8988T (cell line): Measurements from ENCODE around the gene FRMD1.

Source experiments
- DNase-seq: peaks from one replicate; pipeline ENCODE4 v3.0.0; 2011

The FRMD1 gene

DNA sequence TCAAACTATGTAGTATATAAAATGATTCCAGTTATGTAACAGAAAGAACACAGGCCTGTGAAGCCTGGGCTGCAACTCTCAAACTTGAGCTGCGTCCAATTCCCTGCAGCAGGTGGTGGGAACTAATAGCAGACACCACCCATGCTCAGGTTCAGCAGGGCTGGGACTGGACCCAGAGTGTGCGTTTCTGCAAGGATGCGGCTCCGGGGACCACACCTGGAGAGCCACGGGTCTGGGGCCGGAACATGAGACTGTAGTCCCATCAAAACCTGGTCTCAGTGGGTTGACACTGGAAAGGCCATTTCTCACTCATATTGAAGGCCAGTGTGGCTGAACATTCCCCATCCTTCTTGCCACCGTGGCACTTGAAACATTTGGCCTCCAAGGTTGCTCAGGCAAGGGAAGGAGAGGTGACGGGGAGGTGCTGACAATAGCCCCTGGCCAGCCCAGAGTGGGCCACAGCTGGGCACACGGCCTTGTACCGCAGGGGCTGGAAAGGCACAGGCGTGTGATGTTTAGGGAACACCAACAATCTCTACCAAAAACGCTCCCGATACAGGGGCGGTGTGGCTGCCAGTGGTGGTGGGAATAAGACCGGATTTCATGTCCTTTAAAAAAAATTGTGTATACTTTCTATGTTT is 38.0 kb downstream of the FRMD1 start:
- no peak for DNase-seq

DNA sequence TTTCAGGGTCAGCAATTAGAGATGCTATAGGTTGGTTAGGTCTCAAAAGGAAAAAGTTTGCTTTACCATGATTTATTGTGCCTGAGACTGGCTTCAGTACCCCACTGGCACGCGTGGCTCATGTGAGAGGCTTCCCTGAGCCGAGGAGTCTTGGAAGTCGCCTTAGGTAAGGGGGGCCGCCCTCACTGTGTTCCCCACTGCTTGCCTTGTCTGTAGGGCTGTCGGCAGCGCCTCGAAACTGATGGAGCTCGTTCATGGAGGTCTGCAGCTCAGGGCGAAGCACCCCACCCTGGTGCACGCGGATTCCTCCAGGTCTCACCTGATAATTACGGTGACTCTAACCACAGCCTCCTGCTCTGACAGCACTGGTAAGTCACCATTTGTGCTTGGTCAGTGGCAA is 39.2 kb downstream of the FRMD1 start:
- no peak for DNase-seq

DNA sequence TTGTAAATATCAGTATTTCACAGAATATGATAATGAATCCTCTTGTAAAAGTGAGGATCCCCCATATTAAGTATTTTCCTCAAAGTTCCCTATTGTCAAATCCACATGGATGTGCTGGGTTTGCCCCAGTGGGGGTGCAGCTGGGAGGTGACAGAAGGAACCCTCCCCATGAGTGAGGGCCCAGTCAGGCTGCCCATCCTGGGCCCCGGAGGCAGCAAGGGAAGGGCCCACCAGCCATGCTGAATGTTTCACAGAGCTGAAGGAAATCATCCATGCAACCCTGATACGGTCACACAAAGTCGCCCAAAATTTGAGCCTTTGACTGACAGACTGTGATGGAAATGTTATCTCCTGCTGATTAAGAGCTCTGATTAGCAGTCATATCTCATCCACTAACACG is 39.7 kb downstream of the FRMD1 start:
- DNase-seq = no peak

DNA sequence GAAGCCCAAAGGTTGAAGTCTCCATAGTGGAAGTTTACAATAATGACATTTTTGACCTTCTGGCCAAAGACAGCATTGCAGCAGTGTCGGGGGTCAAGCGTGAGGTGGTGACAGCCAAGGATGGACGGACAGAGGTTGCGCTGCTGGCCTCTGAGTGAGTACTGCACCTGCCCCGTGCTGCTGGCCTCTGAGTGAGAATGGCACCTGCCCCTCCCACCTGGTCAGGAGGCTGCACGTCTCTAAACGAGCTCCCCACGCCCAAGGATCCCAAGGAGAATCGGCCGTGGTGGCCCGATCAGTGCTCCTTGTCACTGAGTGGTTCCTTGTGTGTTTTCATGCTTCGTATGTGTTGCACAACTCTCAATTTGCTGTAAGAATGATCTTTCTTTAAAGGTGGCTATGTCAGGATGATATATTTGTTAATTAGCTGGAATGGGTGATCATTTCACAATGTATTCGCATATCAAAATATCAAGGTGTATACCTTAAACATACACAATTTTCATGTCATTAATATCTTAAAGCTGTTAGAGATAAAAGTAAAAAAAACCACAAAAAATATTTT is 40.4 kb downstream of the FRMD1 start:
- DNase-seq = no peak

DNA sequence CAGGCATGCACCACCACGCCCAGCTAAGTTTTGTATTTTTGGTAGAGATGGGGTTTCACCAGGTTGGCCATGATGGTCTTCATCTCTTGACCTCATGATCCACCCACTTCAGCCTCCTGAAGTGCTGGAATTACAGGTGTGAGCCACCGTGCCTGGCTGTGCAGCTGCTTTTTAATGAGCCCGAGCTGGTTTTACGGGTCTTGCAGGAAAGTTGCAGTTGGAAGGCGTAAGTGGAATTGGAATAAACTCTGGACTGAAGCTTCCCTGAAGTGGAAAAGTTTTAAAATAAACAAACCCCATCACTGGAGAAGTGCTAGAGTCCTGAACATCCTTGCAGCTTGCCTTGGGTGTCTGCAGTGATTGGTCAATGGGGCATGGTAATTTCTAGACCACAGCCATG is 41.2 kb downstream of the FRMD1 start:
- DNase-seq = no peak

DNA sequence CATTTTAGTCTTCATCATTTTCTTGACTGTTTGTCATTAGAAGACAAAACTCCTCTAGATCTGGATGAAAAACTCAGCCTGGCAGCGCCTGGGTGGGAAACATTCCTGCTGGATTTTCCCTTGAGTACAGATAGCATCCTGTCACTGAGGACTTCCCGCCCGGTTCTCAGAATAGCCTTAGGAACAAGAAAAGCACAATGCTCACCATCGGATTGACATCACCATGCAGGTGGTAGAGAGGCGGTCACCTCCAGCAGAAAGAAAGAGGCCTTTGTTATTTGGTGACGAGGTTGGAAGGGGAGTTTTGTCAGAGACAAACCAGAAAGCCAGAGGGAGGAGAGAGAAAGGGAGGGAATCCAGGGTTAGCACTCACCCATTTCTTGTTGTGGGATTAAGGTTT is 41.8 kb downstream of the FRMD1 start:
- DNase-seq = no peak

DNA sequence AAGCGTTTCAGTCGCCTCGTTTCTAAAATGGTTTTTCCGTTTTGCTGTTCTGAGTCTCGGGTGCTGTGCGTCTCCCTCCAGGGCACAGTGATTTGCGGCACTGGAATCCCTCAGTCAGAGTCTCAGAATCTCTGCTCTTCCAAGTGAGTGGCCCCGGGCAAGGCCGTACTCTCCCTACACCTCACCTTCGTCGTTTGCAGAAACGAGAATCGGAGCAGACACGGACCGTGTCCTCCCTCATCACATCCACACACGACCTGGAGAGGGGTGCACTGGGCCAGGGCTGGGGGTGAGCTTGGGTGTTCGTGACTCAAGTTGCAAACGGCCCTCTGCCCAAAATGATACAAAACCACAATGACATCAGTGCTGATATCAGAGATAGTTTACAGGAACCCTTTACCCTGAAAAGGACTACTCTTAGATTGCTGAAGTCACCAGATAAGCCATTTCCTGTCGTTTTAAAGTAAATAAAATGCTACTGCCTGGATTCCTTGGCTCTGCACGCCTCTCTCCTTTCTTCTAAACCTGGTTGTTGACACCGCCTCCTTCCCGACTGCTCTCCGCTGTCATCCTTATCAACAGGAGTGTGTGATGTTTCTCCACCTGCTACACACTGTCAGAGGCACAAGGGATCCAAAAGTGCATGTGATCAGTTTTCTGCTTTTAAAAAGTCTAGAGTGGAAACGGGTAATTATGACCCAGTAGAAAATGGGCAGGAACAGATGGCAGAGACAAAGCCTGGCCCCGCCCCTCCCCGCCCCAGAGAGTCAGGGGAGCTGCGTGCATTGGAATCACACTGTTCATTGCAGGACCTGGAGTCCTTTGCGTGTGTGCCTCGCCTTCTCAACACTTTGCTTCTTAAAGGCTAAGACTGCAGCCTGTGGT is 43.1 kb downstream of the FRMD1 start:
- DNase-seq = no peak

DNA sequence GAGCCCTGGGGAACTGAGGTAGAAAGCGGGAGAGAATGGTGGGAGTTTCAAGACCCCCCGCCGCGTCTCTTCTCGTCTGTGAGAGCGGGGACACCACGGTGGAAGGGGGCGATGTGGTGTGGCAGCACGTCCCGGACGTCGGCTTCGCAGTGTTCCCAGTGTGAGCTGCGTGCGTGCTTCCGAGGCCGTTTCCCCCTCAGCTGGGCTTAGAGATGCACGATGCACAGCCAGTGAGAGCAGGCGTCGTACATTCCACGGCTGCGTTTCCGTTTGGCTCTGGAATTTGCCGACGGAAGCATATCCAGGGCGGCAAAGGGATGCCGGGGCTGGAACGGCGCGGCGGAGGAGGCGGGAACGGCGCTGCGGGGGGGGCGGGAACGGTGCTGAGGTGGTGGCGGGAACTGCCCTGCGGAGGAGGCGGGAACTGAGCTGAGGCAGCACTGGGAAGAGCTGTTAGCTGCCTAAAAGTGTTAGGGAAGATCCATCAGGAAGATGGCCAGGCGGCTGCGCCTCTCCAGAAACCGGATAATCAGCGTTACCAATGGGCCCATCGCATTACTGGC is 43.8 kb downstream of the FRMD1 start:
- DNase-seq = peak; percentile 70

DNA sequence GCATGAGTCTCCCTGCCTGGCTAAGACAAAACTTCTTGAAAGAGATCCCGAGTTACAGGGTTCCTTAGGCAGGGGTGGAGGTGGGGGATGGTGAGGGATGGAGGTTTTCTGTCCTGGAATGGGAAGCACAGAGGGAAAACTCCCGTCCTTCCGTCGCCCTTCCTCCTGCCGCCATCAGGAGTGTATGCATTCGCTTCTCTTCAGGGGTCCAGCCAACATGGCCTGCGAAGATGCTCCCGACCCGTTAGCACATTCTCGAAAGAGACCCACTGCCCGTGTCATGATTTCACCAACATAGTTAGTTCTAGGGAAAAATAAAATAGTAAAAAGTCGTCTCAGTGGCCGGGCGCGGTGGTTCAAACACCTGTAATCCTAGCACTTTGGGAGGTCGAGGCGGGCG is 44.5 kb downstream of the FRMD1 start:
- DNase-seq = no peak

DNA sequence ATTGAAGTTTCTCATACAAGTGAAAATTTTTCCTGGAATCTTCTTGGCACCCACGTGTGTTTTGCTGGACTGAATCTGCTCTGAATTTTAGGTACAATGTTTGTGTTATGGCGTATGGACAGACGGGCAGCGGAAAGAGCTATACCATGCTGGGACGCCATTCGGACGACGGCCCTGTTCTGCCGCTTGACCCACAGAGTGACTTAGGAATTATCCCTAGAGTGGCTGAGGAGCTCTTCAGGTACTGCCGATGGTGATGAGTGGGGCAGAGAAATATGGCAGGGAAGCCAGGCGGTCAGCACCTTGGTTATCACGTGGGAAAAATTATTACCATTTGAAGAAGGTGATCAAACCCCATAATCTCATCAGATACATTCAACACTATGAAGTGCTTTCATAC is 45.2 kb downstream of the FRMD1 start:
- no peak for DNase-seq

DNA sequence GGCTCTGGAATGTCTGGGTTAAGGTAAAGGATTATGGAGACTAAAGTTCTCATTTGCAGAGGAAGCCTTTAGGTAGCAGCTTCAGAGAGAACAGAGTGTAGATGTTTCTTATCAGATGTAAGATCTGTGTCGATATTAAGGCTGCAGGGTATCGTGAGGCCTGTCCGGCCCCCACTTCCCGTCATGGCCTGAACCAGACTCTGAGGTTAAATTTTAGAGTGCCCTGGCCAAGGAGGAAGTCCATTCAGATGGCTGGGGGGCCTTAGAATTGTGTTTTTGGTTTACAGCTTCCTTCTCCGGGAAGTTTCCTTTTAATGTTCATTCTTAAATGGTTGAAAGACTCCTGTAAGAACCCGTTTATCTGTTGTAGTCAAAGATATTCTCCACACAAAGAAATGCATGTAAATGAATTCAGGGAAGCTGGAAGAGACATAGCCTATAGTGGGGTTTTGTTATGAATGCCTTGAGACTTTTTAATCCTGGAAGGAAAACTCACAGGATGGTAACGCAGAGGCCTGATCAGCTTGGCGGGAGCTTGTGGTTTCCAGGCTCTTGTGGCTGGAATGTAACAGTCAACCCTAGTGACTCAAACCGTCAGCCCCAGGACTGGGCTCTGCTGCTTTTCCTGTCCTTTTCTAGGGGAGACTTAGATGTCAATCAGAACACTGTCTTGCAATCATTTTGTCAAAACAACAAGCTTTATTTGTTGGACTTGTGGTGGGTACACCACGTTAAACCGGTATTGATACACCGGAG is 46.8 kb downstream of the FRMD1 start:
- no peak for DNase-seq

DNA sequence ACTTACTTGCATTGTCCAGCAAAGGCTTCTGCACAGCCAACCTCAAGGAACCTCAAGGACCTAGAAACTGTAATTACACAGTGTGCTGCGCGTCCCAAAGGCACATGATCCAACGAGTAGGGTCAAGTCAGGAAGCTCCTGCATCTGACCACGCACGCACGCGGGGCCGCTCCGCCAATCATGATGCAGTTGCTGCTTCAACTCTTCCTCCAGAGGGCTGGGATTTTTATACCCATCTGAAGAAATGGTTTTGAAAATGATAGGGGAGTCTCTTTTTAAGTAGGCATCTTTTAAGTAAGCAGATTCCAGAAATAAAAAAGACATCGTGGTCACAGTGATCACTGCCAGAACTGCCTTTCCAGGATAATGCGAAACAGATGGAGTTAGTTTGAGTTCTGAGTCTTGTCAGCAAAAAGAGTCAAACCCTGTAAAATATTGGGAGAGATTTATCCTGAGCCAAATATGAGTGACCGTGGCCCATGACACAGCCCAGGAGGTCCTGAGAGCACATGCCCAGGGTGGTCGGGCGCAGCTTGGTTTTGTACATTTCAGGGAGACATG is 47.5 kb downstream of the FRMD1 start:
- DNase-seq = no peak

DNA sequence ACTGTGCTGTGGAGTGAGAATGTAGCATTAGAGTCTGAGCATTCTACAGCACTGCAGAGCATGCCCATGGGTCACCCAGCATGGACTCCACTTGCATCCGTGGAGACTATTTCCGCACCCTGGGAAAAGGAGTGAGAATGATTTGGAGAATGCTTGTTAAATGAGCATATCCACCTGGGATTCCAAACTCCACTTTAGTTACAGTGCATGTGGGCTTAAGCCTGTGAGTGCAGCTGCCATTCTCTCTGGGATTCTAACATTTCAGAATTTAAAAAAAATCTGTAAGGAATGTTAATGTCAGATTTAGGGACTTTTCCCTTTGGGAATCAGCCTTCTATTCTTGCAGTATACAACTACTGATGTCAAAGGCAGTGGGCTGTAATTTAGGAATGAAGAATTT is 48.1 kb downstream of the FRMD1 start:
- DNase-seq = no peak

DNA sequence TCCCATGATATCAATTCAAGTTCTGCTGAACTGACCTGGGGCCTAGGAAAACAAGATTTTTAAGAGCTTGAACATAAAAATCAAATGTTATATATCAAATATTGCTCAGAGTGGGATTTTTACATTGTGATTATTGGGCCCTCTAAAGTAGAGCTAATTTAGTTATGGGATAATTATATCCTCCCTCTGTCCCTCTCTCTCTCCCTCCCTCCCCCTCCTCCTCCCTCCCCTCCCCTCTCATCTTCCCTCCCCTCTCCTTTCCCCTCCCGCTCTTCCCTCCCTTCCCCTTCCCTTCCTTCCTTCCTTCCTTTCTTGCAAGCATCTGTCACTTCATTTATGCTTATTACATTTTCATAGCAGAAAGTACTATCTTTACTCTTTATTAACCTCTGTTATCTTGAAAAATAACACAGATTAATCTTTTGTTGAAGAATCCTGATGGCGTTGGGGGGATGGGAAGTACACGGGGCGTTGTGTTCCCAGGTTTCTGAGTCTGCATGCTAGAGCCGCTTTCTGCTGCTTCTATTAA is 48.7 kb downstream of the FRMD1 start:
- DNase-seq = no peak

DNA sequence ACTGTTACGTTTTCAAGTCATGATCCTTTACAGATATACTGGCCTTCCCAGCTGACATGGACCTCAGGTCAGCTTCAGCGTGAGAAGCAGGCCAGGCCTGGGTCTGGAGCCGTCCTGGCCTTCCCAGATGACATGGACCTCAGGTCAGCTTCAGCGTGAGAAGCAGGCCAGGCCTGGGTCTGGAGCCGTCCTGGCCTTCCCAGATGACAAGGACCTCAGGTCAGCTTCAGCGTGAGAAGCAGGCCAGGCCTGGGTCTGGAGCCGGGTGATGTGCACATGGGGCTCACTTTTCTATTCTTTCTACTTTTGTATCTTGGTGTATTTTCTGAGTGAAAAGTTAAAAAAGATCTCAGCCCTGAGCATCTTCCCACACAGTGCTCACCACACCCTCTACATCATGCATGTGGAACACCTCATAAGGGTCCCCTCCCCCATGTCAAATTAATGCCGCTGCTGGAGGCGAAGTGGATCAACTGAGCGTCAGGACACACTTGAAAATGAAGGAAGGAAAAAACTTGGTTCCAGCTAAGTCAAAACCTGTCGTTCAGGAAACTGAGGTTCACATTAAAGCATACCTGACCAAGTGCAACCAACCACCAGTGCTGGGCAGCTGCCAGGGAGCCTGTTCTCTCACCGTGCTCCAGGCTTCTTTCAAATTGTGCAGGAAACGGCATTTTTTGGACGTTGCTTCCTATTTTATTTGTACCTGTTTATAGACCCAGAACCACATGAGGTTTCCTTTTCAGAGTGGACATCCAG is 49.4 kb downstream of the FRMD1 start:
- DNase-seq = no peak

DNA sequence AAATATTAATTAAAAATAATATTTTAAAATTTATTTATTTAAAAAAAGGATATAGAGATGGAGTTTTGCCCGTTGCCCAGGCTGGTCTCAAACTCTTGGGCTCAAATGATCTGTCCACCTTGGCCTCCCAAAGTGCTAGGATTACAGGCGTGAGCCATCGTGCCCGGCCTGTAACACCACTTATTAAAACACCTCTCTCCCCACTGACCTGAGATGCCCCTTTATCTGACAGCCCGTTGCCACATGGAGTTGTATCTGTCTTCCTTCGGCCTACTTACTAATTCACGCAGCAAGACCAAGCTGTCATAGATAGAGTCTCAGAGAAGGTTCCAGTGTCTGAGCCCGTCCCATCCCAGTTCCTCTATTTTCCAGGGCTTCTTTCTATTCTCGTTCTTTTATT is 50.8 kb downstream of the FRMD1 start:
- DNase-seq = no peak

DNA sequence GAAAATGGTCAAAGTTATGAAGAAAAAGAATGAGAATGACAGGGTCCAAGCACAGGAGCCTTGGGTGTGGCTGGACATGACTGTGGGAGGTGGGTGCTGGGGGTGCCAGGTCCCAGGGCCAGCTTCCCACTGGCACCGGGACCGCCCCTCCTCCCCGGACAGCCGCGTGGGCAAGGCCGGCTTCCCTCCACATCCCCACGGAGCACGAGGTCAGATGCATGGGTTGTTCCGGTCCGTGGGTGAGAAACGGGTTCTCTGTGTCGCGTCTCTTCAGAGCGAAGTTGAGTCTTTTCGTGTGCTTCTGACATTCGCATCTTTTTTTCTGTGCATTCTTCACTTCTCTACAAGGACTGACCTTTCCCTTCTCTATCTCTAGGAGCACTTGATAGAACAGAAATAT is 51.5 kb downstream of the FRMD1 start:
- no peak for DNase-seq

DNA sequence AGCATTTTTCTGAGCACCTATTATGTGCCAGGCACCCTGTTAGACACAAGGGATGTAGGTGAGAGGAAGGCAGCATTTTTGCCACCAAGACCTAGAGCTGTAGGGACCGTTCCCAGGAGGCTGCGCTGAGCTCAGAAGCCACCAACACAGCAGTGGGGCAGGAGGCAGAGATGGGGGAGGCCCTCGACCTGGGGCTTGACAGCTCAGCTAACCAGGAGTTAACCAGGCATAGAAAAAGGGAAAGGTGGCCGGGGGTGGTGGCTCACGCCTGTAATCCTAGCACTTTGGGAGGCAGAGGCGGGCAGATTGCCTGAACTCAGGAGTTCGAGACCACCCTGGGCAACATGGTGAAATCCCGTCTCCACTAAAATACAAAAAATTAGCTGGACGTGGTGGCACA is 52.1 kb downstream of the FRMD1 start:
- DNase-seq = no peak

DNA sequence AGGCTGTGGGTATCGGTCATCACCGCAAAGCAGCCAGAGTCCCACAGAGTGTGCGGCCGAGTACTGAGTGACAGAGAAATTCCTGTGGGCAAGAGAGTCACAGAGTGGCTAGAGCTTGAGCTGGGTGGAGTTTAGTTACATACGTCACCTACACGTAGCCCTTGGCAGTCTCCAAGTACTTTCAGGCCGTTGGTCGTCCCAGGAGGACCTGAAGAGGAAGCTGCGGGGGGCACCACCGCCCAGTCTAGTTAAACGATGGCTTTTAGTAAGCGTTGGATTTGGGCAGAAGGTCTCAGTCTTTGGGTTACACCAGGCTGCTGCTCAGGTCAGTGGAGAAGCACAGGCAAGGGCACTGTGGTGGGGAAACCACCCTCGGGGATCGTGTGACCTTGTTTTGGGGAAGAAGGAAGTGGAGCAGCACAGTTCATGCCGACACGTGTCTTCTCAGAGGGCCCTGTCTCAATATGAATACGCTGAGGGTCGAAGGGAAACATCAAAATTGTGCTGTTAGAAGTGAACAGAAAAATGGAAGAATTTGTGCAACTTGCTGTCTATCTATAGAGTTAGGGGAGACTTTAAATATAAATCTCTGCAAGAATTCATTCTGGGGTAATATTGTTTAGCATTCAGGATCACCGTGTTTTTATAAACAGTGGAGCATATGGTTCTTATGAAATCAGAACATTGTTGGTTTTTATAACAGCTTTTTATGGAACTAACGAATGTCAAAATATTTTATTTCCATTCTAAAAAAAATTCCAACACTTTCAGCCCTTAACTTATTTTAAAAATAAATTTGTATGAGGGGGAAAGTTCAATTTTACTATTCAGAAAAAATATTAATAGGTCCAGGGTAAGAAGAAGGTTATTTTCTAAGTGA is 52.9 kb downstream of the FRMD1 start:
- no peak for DNase-seq

DNA sequence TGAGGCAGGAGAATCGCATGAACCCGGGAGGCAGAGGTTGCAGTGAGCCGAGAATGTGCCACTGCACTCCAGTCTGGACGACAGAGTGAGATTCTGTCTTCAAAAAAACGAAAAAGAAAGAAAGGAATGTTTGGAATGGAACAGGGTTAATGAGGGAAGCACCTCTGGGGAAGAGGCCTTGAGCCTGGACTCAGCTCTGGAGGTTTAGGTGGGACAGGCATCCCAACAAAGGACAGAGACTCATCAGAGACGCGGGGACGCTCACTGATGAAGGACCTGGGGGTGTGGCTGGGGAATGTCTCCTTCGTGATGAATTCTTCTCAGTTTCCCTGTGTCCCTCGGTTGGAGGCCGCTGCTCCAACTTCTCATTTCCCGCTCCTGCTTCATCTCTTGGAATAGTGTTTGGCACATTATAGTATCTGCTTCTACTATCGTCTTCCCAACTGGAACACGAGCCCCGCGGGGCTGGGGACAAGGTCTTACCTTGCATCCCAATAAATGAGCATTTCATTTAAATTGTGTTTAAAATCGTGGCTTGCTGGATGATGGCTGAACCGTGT is 54.0 kb downstream of the FRMD1 start:
- DNase-seq = no peak
